GM12878 (cell line): Measurements from ENCODE around the gene GRIN2A. TPM values are rescaled to one million over a fixed set of nuclear protein-coding genes. Genes with fewer than 3 reads are reported as not detected.

ENCODE experiments used
- ATAC-seq: fragments of 200-7000 bp; cut with Tn5 transposase; 3 replicates; pipeline ENCODE4 v1.9.1; 2020; ENCODE audit warnings: mild to moderate bottlenecking, moderate library complexity
- BruUV-seq: library from RNA; stranded (reverse); fragments of 400-500 nt; replicated peaks from 2 replicates; lab custom pipeline; 2021; lab: Mats Ljungman, UMichigan
- CTCF ChIA-PET: fragments of 300-600 bp; sonication (Branson Sonifier 250); formaldehyde crosslinking; extraction: SDS; loops from one replicate; lab custom pipeline; 2021; ENCODE audit warnings: inconsistent platforms; lab: Yijun Ruan, JAX
- POLR2A ChIA-PET: fragments of 350-600 bp; formaldehyde crosslinking; extraction: SDS; loops from one replicate; lab custom pipeline; 2021; ENCODE audit warnings: inconsistent platforms; lab: Charles Lee
- RAD21 ChIA-PET: fragments of 300-600 bp; sonication (Branson Sonifier 250); formaldehyde crosslinking; loops from one replicate; lab custom pipeline; 2023; ENCODE audit warnings: antibody characterized with exemption; ENCODE audit not compliant: unreplicated experiment; lab: Charles Lee
- SMC1A ChIA-PET: fragments of 300-600 bp; sonication (Branson Sonifier 250); formaldehyde crosslinking; loops from one replicate; lab custom pipeline; 2023; ENCODE audit not compliant: unreplicated experiment, uncharacterized antibody; lab: Charles Lee
- DNase-seq: peaks from one replicate; pipeline ENCODE4 v3.0.0-alpha.2; 2011; ENCODE audit warnings: low read depth, low spot score
- FAIRE-seq: peaks from 3 replicates; lab custom pipeline; 2011; peaks lifted over from hg19 to GRCh38; lab: Jason Lieb, UNC
- H2AFZ ChIP-seq: 2 replicates; pipeline ENCODE4 v1.6.0; 2011; ENCODE audit warnings: low read depth, low read length, control low read depth; ENCODE audit not compliant: control insufficient read depth
- H3K27ac ChIP-seq: 2 replicates; pipeline ENCODE4 v1.5.1; 2011; ENCODE audit warnings: control low read depth; ENCODE audit not compliant: control insufficient read depth, insufficient read depth
- H3K27me3 ChIP-seq, 2 experiments: replicated peaks in 1 of 2; 2 replicates each; pipeline versions ENCODE4 v1.6.0 to v1.6.1; 2011; ENCODE audit warnings: low read length in 1 of 2; ENCODE audit not compliant: control insufficient read depth in 2 of 2, insufficient read depth in 2 of 2
- H3K36me3 ChIP-seq, 2 experiments: 2 replicates each; pipeline ENCODE4 v1.5.1; 2011; ENCODE audit warnings: low read length in 1 of 2; ENCODE audit not compliant: control insufficient read depth in 2 of 2, insufficient read depth in 2 of 2
- H3K4me1 ChIP-seq: 2 replicates; pipeline ENCODE4 v1.6.1; 2011; ENCODE audit warnings: mild to moderate bottlenecking, low read length, moderate library complexity, mixed read lengths; ENCODE audit not compliant: control insufficient read depth, insufficient read depth
- H3K4me2 ChIP-seq: 2 replicates; pipeline ENCODE4 v1.6.0; 2011; ENCODE audit warnings: control low read depth; ENCODE audit not compliant: control insufficient read depth, insufficient read depth
- H3K4me3 ChIP-seq: fragments of 200-600 bp; sonication (generic); 2 replicates; pipeline ENCODE4 v1.5.1; 2016
- H3K79me2 ChIP-seq: 2 replicates; pipeline ENCODE4 v1.6.0; 2011; ENCODE audit warnings: low read length; ENCODE audit not compliant: control insufficient read depth, insufficient read depth
- H3K9ac ChIP-seq: 2 replicates; pipeline ENCODE4 v1.8.0; 2011; ENCODE audit warnings: low read length, control low read depth, mixed read lengths; ENCODE audit not compliant: control insufficient read depth, insufficient read depth
- H3K9me3 ChIP-seq: replicated peaks from 3 replicates; pipeline ENCODE4 v1.5.1; 2011; ENCODE audit warnings: mild to moderate bottlenecking, low read length; ENCODE audit not compliant: control insufficient read depth, insufficient read depth
- H4K20me1 ChIP-seq: 2 replicates; pipeline ENCODE4 v1.6.0; 2011; ENCODE audit not compliant: control insufficient read depth, insufficient read depth
- FOXK2 ChIP-seq: fragments of 450-650 bp; IDR thresholded peaks from 2 replicates; pipeline ENCODE4 v1.6.1; 2017; ENCODE audit warnings: mild to moderate bottlenecking, moderate library complexity
- KAT2A ChIP-seq: conservative IDR thresholded peaks from 2 replicates; pipeline ENCODE4 v1.6.1; 2011; ENCODE audit warnings: low read depth, low read length; ENCODE audit not compliant: control insufficient read depth
- WGBS: methylation state at CpG from one replicate; pipeline ENCODE4 v1.1.6; 2016; ENCODE audit warnings: low lambda C conversion rate; ENCODE audit not compliant: insufficient replicate concordance, insufficient coverage; ENCODE audit errors: missing lambda C conversion rate; 5-methylcytosine and 5-hydroxymethylcytosine counted together
- in situ Hi-C: fragments of 300-500 bp; cut with MboI; formaldehyde crosslinking; loops from 9 replicates; pipeline ENCODE4 v1.14.3; 2018; ENCODE audit warnings: mixed read lengths
- intact Hi-C: fragments of 100-400 bp; cut with micrococcal nuclease; formaldehyde crosslinking; loops from one replicate; pipeline ENCODE4 v1.14.2; 2022; ENCODE audit not compliant: unreplicated experiment
- polyA plus RNA-seq, 11 experiments: library from polyadenylated mRNA; depleted of rRNA in 4 of 11; unstranded in 6 of 11; stranded (reverse) in 5 of 11; fragments of >200 nt; fragmentation: Nextera tagmentation in 4 of 11; fragmentation: Illumina TruSeq in 1 of 11; extraction: Ambion mirVana in 4 of 11; extraction: Trizol in 1 of 11; gene quantifications; 1 replicate in 1 of 11; 2 replicates in 10 of 11; pipeline versions ENCODE4 v1.2.1 to v1.2.3, GENCODE V29; 2011 to 2016; ENCODE audit warnings: inconsistent platforms in 2 of 11, missing spikeins in 2 of 11, low read depth in 1 of 11
- total RNA-seq, 4 experiments: library from RNA; depleted of rRNA in 3 of 4; stranded (reverse); fragments of >200 nt in 3 of 4; fragmentation: Illumina TruSeq in 1 of 4; extraction: Trizol in 1 of 4; gene quantifications; 2 replicates each; pipeline versions ENCODE4 v1.2.1 to v1.2.3, GENCODE V29; 2013 to 2021

GRIN2A gene
- total and polyA plus RNA-seq, 10 of the 15 experiments (the other 5 are each of a cell fraction or from before 2014, with no cell fraction given): 2.4 to 13.3 (median 7.3) TPM

DNA sequence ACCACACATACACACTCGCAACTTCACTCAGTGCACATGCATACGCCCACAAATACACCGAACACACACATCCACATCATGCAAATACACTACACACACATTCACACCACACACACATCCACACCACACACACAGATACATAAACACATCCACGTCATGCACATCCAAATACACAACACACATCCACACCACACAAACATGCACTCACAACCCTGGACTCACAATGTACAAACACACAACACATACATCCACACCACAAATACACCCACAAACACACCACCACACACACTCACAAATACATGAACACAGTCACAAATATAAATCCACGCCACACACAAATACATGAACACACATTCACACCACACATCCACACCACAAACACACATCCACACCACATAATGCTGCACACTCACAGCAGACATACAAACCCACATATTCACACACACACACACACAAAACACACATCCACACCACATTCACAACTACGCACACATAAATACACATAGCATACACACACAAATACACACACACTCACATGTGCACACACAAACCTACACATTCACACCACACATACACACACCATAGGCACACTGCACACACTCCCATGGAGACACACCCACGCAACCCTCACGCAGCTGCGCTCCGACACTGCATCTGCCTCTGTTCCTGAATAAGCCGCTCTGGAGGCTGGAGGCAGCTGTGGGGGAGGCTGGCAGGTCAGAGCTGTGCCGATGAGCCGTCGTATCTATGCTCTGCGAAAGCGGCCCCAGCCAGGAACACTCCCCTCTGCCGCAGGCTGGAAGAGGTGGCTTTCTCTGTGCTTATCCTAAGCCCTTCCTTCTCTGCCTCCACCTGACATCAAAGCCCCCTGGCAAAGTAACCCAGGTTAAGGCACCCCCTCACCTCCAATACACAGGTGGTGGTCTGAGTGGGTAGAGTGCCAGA is 141.8 kb downstream of the GRIN2A start:
- TF ChIP-seq KAT2A: no peak
- peak; percentile 26 for TF ChIP-seq FOXK2
- in situ Hi-C loops: no loop called here
- Histone ChIP-seq H3K27ac (no peak overlapping the region), H3K4me2 (no peak overlapping the region), H3K27me3 (no peaks in the 10 kb centered on the region), H3K79me2 (no peaks in the 10 kb centered on the region), H3K9ac (no peak overlapping the region), H3K9me3 (no peaks in the 10 kb centered on the region), H3K36me3 (no peaks in the 10 kb centered on the region), H4K20me1 (no peaks in the 10 kb centered on the region), H3K4me3 (no peak overlapping the region), H2AFZ (no peak overlapping the region), H3K4me1 (no peaks in the 10 kb centered on the region)
- DNase-seq: no peak
- CTCF ChIA-PET: interaction anchor here (0.7 to 1.4 kb wide), 2 partner anchors 18 to 391 kb away, joined by 3 to 4 read pairs; no protein-coding TSS in a partner anchor
- no peak for ATAC-seq
- FAIRE-seq: peak; percentile 13
- WGBS: 73% methylated on average over 17 of the region's 17 CpGs
- intact Hi-C loops: loop anchor here (5.0 kb wide), 1 partner anchor 82 kb away; no protein-coding TSS in a partner anchor
- POLR2A ChIA-PET: no interaction called here
- BruUV-seq: no TSS peak
- SMC1A ChIA-PET: interaction anchor here (1.0 to 2.5 kb wide), 3 partner anchors 12 to 393 kb away, joined by 3 to 5 read pairs (median 5); no protein-coding TSS in a partner anchor
- RAD21 ChIA-PET: interaction anchor here (0.6 to 2.2 kb wide), 3 partner anchors 20 to 142 kb away, joined by 3 to 5 read pairs (median 4); partner anchors contain the start of gene GRIN2A
